A549 treated with GW870086 at 1 μM for 4 hours (cell line): ENCODE measurements around the gene PAPOLA. TPM values are rescaled to one million over a fixed set of nuclear protein-coding genes. Genes with fewer than 3 reads are reported as not detected.

ENCODE experiments used
- total RNA-seq: library from RNA; stranded (reverse); fragments of 200-300 nt; extraction: Qiagen RNA extraction; gene quantifications from 5 replicates; pipeline ENCODE4 v1.2.3, GENCODE V29; 2022; ENCODE audit warnings: low read depth

Gene PAPOLA
- total RNA-seq = 81.2 to 102 TPM (median 84.3 TPM) in 5 replicates

DNA sequence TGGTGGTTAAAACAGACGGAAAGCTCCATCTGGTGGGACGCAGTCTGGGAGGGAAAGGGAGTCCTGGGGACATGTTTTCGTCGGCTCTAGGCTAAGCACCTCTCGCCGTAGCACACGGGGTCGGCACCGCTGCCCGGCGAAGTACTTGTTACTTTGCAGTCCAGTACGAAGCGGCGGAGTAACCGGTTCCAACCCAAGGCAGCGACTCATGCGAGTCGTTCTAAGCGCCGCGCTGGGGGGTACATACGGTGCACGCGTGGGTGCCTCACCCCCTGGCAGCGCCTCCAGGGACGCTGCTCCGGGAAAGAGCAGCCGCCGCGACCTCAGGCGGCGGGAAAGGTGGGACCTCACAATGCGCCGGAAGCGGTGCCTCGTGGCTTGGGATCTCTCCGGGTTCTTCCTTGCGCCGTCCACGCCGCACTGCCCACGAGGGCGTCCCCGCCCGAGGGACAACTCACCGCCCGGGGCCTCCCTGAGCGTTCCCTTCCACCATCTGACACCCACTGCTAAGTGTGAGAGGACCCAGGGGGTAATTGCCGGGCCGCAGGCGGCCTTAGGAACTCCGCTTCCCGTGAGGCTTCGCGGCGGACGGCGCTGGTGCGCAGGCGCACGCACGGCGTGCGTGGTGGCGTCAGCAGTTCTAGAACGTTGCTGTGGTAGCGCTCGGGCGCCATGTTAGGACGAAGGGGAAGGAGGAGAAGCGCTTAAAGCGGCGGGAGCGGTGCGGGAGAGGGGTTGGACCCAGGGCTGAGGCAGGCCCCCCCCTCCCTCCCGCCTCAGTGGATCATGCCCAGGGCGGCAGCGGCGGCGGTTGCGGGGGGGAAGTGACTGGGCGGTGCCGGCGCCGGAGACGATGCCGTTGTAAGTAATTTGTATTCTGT is at the start of gene PAPOLA:
PAPOLA (plus strand) TSS at position 643 of the 881 bp plus-strand sequence; CDS start at position 854, 211 bp downstream.

Other genes with a start within 250 kb of the PAPOLA start
- gene BDKRB1, start 246.2 kb upstream of the PAPOLA start, total RNA-seq = 0.38 to 0.79 TPM (median 0.48 TPM) in 5 replicates
- 5.6 to 9.1 TPM (median 7.1 TPM) in 5 replicates for gene ATG2B, start 139.0 kb upstream of the PAPOLA start, total RNA-seq
- gene GSKIP, start 138.9 kb upstream of the PAPOLA start, total RNA-seq = 19.3 to 24.8 TPM (median 22.6 TPM) in 5 replicates
- gene AK7, start 110.3 kb upstream of the PAPOLA start, total RNA-seq = 1.9 to 3.2 TPM (median 2.2 TPM) in 5 replicates